GM23338 (cell line): ENCODE results near the gene GCAT. TPM values are rescaled to one million over a fixed set of nuclear protein-coding genes. Genes with fewer than 3 reads are reported as not detected.

Source experiments
- ATAC-seq: fragments of 200-7000 bp; cut with Tn5 transposase; 3 replicates; pipeline ENCODE4 v1.9.1; 2020
- DNase-seq: peaks from one replicate; pipeline ENCODE4 v3.0.0-alpha.2; 2015; ENCODE audit warnings: low spot score
- H2AFZ ChIP-seq: fragments of 200-600 bp; sonication (generic); 2 replicates; pipeline ENCODE4 v1.8.0; 2016; ENCODE audit warnings: antibody characterized with exemption, mild to moderate bottlenecking, moderate library complexity
- H3F3A ChIP-seq: fragments of 200-600 bp; sonication (generic); replicated peaks from 2 replicates; pipeline ENCODE4 v1.8.0; 2017; ENCODE audit warnings: antibody characterized with exemption, mixed run types, low read depth
- H3K27ac ChIP-seq: fragments of 200-600 bp; sonication (generic); 2 replicates; pipeline ENCODE4 v1.6.1; 2016; ENCODE audit warnings: low read depth
- H3K27me3 ChIP-seq: fragments of 200-600 bp; sonication (generic); 2 replicates; pipeline ENCODE4 v1.8.0; 2016; ENCODE audit warnings: mild to moderate bottlenecking, mixed run types, moderate library complexity; ENCODE audit not compliant: insufficient read depth
- H3K36me3 ChIP-seq: fragments of 200-600 bp; sonication (generic); 2 replicates; pipeline ENCODE4 v1.8.0; 2016; ENCODE audit warnings: mild to moderate bottlenecking; ENCODE audit not compliant: insufficient read depth
- H3K4me1 ChIP-seq: fragments of 200-600 bp; sonication (generic); 2 replicates; pipeline ENCODE4 v1.8.0; 2016; ENCODE audit warnings: mild to moderate bottlenecking, moderate library complexity; ENCODE audit not compliant: insufficient read depth
- H3K4me2 ChIP-seq: fragments of 200-600 bp; sonication (generic); 2 replicates; pipeline ENCODE4 v1.7.1; 2017; ENCODE audit warnings: mixed run types
- H3K4me3 ChIP-seq: fragments of 200-600 bp; sonication (generic); 2 replicates; pipeline ENCODE4 v1.6.1; 2016; ENCODE audit warnings: mixed run types
- H3K79me2 ChIP-seq: fragments of 200-600 bp; sonication (generic); replicated peaks from 2 replicates; pipeline ENCODE4 v1.8.0; 2017; ENCODE audit warnings: mild to moderate bottlenecking; ENCODE audit not compliant: insufficient read depth
- H3K9me2 ChIP-seq: fragments of 200-600 bp; sonication (generic); 2 replicates; pipeline ENCODE4 v1.8.0; 2017; ENCODE audit not compliant: insufficient read depth
- H4K20me1 ChIP-seq: fragments of 200-600 bp; sonication (generic); replicated peaks from 2 replicates; pipeline ENCODE4 v1.8.0; 2017; ENCODE audit warnings: mild to moderate bottlenecking; ENCODE audit not compliant: insufficient read depth
- H3K27ac Mint-ChIP-seq: 2 replicates; pipeline ENCODE4 v1.8.0; 2020; ENCODE audit warnings: inconsistent platforms, mild to moderate bottlenecking, moderate library complexity, mixed read lengths
- H3K27me3 Mint-ChIP-seq: 3 replicates; pipeline ENCODE4 v1.8.0; 2022; ENCODE audit warnings: low read depth, mild to moderate bottlenecking, moderate library complexity, mixed read lengths, inconsistent platforms; ENCODE audit not compliant: insufficient read depth, poor library complexity
- H3K36me3 Mint-ChIP-seq: 3 replicates; pipeline ENCODE4 v1.8.0; 2021; ENCODE audit warnings: low read depth, mild to moderate bottlenecking, inconsistent platforms, moderate library complexity, mixed read lengths
- H3K4me1 Mint-ChIP-seq: 3 replicates; pipeline ENCODE4 v1.8.0; 2020; ENCODE audit warnings: mild to moderate bottlenecking, inconsistent platforms, mixed read lengths
- H3K4me3 Mint-ChIP-seq: 3 replicates; pipeline ENCODE4 v1.8.0; 2021; ENCODE audit warnings: moderate library complexity, mild to moderate bottlenecking, inconsistent platforms, mixed read lengths
- H3K9me3 Mint-ChIP-seq: 3 replicates; pipeline ENCODE4 v1.8.0; 2020; ENCODE audit warnings: moderate library complexity, mild to moderate bottlenecking, inconsistent platforms, mixed read lengths
- CTCF ChIP-seq, 2 experiments: fragments of 200-600 bp in 1 of 2; sonication (generic) in 1 of 2; conservative IDR thresholded peaks; 2 replicates each; pipeline versions ENCODE4 v1.5.1 to v1.6.1; 2016 to 2017; ENCODE audit warnings: antibody characterized with exemption in 2 of 2, low read depth in 2 of 2, mild to moderate bottlenecking in 2 of 2, moderate library complexity in 1 of 2
- ETS1 ChIP-seq: IDR thresholded peaks from 2 replicates; pipeline ENCODE4 v1.6.1; 2016; ENCODE audit warnings: antibody characterized with exemption
- JUNB ChIP-seq: IDR thresholded peaks from one replicate; pipeline ENCODE4 v1.6.1; 2016; ENCODE audit warnings: antibody characterized with exemption; ENCODE audit not compliant: unreplicated experiment
- ZNF114 ChIP-seq: fragments of 250-450 bp; sonication (Bioruptor Pico); IDR thresholded peaks from 2 replicates; pipeline ENCODE4 v1.5.0; 2020; ENCODE audit warnings: mild to moderate bottlenecking, moderate library complexity
- polyA plus RNA-seq: library from polyadenylated mRNA; unstranded; fragments of >200 nt; fragmentation: Nextera tagmentation; extraction: Ambion mirVana; gene quantifications from 2 replicates; pipeline ENCODE4 v1.2.1, GENCODE V29; 2016
- total RNA-seq: library from RNA; depleted of rRNA; stranded (reverse); fragments of >200 nt; shearing (Covaris generic); gene quantifications from 2 replicates; pipeline ENCODE4 v1.2.3, GENCODE V29; 2014

GCAT gene
- total and polyA plus RNA-seq, 2 experiments from 2014 or later, result 36.8 to 61.3 TPM

GRCh38 chr22:37781434-37782059 lies 26.2 kb upstream of the GCAT start:
- peaks cover 6% of the 10 kb centered on the region; the same call in 1 of the 2 replicates for H3K4me1 ChIP-seq
- TF ChIP-seq ETS1 (no peak), CTCF (conservative IDR thresholded peaks at IDR 0.05; ENCODE audit: low read depth in 2 of 2) (peak; percentile 40 to 50; a peak in 3 of 4 replicates)
- Mint-ChIP-seq H3K27me3 (peaks cover 28% of the 10 kb centered on the region), H3K9me3 (peaks cover 9% of the 10 kb centered on the region), H3K4me3 (no peak overlapping the region), H3K27ac (no peak overlapping the region), H3K36me3 (0 out of 3 replicates have a peak, but pooled peaks cover 3% of the 10 kb centered on the region), H3K4me1 (peaks cover 12% of the 10 kb centered on the region)
- no peak overlapping the region for H3K27ac ChIP-seq
- H2AFZ ChIP-seq, result no peak overlapping the region
- no peak overlapping the region for H3K4me2 ChIP-seq
- no peaks in the 10 kb centered on the region; the same call in 1 of the 2 replicates for H3F3A ChIP-seq
- H4K20me1 ChIP-seq, result no peaks in the 10 kb centered on the region
- H3K36me3 ChIP-seq, result no peaks in the 10 kb centered on the region
- H3K9me2 ChIP-seq, result no peaks in the 10 kb centered on the region
- peak; percentile 66 for DNase-seq
- peak; percentile 74 for ATAC-seq
- H3K27me3 ChIP-seq, result peaks cover 14% of the 10 kb centered on the region; the same call in 1 of the 2 replicates
- no peak overlapping the region for H3K4me3 ChIP-seq
- no peaks in the 10 kb centered on the region for H3K79me2 ChIP-seq

GRCh38 chr22:37782340-37783168 lies 25.2 kb upstream of the GCAT start:
- Histone ChIP-seq H3K4me2 (no peak overlapping the region), H3F3A (no peaks in the 10 kb centered on the region), H3K36me3 (no peaks in the 10 kb centered on the region), H3K4me1 (no peaks in the 10 kb centered on the region), H3K27ac (no peak overlapping the region), H3K27me3 (peaks cover 14% of the 10 kb centered on the region; the same call in 1 of the 2 replicates), H3K79me2 (no peaks in the 10 kb centered on the region), H4K20me1 (no peaks in the 10 kb centered on the region), H3K4me3 (no peak overlapping the region), H3K9me2 (no peaks in the 10 kb centered on the region), H2AFZ (no peak overlapping the region)
- H3K27me3 Mint-ChIP-seq, result peaks cover 28% of the 10 kb centered on the region
- H3K4me1 Mint-ChIP-seq, result peaks cover 9% of the 10 kb centered on the region
- TF ChIP-seq ZNF114, result no peak
- TF ChIP-seq JUNB, result no peak
- H3K27ac Mint-ChIP-seq, result no peak overlapping the region
- H3K4me3 Mint-ChIP-seq, result no peak overlapping the region
- H3K9me3 Mint-ChIP-seq, result peaks cover 9% of the 10 kb centered on the region
- no peak for ATAC-seq
- 0 out of 3 replicates have a peak, but pooled peaks cover 3% of the 10 kb centered on the region for H3K36me3 Mint-ChIP-seq
- DNase-seq, result no peak
